HG02623 (cell line): Measurements from ENCODE around the gene ARNT2.

Source experiments
- ATAC-seq: cut with Tn5 transposase; IDR thresholded peaks from one replicate; pipeline ENCODE4 v1.9.1; 2021; ENCODE audit warnings: moderate library complexity; ENCODE audit not compliant: unreplicated experiment

ARNT2 gene

GRCh38 chr15:80441041-80441440 is 36.9 kb downstream of the ARNT2 start:
- no peak for ATAC-seq

DNA sequence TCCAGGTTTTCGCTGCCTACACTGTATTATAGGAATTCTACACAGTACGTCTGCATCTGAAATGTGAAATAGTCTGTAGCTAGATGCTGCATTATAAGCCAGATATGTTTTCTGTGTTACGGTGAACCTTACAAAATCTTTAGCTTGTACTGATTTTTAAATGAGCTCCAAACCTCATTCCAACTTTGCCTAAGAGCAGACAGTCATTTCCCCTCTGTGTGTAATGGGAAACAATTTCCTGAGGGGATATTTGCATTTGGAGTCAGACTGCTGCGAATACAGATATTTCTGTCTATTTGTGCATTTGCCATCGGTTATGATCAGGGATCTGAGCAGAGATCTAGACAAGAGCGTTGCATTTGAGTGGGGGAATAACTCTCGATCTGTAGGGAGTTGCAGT is 37.5 kb downstream of the ARNT2 start:
- ATAC-seq: no peak

DNA sequence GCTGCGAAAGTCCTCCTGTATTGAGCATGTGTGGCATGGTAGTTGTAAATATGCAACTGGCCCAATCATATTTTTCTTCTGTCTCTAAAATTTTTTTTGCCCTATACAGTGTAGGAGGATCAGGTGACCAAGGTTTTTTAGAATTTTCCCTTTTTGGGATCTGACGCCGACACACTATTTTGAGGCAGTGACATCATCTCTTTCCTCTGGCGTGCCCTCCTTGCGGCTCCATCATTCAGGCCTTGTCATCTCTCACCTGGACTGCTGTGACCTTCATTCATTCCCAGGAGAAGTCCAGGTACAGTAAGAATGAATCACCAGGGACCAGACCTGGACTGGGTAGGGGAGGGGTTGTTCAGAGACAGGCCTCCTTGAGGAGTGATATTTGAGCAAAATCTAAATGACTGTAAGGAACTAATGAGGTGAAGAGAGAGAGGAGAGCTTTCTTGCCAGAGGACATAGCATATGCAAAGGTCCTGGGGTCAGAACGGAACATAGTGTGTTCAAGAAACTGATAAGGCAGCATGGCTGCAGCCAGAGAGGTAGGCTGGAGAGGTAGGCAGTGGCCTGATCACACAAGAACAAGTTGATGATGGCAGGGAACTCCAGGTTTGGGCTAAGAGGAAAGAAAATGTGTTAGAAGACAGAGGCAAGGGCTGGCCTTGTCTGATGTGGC is 38.7 kb downstream of the ARNT2 start:
- ATAC-seq: no peak

DNA sequence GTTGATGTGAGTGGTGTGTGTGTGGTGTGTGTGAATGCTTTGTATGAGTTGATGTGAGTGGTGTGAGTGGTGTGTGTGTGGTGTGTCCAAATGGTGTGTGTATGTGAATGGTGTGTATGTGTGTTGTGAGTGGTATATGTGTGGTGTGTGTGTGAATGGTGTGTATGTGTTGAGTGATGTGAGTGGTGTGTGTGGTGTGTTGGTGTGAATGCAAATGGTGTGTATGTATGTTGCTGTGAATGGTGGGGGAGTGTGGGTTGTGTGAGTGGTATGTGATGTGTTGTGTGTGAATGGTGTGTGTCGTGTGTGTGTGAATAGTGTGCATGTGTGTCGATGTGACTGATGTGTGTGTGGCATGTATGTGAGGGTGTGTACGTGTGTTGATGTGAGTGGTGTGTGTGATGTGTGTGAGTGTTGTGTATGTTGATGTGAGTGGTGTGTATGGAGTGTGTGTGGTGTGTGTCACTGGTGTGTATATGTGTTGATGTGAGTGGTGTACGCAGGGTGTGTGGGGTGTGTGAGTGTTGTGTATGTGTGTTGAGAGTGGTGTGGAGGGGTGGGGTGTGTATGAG is 40.6 kb downstream of the ARNT2 start:
- no peak for ATAC-seq

DNA sequence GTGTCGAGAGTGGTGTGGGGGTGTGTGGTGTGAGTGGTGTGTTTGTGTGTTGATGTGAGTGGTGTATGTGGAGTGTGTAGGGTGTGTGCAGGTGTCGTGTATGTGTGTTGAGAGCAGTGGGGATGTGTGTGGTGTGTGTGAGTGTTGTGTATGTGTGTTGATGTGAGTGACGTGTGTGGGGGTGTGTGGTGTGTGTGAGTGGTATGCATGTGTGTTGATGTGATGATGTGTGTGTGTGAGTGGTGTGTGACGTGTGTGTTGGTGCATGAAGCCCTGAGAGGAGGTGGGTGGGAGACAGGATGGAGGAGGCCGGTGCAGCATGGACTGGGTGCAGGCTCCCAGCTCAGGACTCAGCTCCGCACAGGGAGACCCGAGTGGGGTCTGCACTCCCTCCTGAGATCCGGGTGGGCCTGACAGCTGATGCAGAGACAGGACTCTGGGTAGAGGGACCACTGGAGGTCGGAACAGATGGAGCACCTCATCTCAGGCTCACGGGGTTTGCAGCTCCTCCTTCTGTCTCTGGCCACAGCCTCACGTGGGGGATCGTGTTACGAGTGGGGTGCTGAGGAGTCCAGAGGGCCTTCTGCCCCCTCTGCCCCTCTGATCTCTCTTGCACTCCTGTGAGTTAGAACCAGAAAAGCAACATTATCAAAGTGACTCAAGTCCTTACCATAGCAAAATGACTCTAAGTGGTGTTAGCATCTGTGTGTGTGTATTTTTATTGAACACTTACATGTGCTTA is 41.3 kb downstream of the ARNT2 start:
- no peak for ATAC-seq

DNA sequence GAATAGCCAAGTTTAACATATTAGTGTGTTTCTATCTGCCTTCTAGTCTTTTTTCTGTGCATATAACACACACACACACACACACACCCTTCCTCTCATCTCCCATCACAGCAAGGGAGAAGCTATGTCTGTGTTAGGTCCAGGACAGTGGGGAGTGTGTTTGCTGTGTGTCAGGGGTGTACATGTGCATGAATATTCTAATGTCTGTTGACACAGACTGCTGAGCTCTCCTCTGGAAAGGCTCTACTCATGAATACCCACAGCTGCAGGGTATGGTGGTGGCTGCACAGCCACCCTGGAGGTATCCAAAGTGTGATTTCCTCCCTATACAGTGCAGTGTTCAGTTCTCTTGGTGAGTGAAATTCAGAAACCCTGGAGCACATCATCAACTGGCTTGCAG is 42.9 kb downstream of the ARNT2 start:
- ATAC-seq: no peak

DNA sequence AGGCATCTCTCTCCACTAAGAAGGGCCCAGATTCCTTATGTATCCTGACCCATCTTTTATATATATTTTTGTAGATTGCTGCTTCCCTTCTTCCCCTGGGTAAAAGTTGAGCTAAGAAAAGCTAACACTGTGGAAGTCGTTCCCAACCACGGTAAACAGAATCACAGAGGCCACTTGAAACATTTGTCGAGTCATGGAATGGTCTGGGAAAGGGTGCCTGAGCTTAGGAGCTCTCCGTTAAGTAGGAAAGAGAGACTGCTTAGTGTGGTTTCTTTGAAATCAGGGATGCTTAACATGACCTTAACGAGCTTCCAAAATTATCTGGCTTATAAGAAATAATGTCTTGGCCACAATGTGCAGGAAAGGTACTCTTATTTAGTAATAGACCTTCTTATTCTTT is 45.6 kb downstream of the ARNT2 start:
- no peak for ATAC-seq

- no peak for ATAC-seq
Measured at GRCh38 chr15:80450811-80451321, 46.7 kb downstream of the ARNT2 start.

DNA sequence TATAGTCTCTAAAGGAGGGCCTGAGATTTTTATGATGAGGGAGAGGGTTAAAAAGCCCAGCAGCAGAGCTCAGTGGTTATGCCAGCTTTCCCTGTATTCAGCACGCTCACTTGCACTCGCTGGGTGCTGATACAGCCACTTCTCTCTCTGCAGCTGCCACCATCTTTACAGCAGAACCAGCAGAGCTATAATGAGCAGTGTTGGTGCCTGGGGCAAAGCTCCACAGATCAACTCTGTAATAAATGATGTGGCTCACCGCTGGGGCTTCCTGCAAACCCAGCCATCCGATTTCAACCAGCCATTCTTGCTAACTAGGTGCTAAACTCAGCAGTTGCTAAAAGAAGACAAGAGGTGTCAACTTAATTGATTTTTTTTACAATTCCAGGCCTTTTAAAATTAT is 48.0 kb downstream of the ARNT2 start:
- no peak for ATAC-seq

DNA sequence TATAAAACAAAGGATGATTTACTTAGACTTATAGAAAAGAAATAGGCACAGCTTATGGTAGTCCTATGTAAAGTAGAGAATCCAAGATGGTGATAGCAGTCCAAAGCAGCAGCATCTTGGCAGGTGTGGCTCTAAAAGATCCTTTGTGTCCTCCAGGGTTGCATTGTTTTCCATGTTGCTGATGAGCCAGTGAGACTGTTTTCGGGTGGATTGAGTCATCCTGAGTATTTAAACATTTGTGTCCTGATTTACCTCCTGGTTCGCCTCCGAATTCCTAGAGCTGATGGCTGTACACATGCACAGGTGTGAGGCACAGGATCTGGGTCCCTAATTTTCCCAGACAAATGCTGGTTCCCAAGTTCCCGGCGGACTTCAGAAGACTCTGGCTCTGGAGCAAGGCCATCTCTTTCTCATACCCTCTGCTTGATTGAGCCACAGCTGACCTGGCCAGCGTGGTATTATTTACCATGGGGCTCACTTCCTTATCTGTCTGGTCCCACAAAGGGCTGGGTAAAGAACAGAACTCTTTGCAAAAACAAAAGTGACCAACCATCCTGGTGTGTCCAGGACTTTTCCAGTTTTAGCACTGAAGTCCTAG is 51.0 kb downstream of the ARNT2 start:
- no peak for ATAC-seq

GRCh38 chr15:80455668-80456442 is 51.7 kb downstream of the ARNT2 start:
- ATAC-seq: no peak

DNA sequence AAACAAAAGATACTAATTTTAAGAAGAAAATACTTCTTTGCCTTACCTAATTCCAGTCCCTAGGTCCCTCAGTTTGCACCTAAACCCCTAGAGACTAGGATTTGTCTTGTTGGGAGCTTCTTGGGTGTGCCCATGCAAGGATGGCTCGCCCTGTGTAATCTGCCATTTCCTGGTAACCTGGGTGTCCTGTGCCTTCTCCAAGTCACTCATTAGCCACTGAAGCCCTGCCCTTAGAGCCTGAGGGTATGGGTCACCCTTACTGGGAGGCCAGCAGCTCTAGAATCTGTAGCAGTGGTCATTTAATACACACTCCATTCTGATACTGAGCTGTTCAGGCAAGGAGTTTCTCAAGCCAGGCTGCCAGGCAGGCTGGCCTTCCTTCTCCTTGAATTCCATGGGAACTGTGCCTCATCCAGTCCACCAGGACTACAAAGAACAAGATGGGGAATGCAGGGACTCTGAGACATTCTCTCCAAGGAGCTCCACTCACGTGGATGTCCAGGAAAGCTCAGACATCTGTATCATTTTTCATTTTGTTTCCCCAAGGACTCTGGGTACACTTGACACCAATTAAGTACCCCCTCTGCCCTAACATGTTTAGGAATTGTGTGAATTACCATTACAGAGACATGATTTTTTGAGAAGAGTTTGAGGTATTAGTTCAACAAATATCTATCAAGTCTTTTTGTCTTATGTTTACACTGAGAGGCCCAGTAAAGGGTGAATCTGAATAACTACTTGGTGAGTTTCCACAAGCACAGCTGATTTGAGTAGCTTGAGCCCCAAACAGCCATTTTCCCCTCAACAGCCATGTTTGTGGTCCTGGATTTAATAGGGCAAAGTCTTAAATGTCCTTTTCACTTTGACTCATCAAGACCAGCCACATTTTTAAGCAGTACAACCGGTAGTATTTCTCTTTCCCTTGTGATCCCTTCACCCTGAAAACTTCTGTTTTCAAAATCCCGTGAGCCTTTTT is 52.6 kb downstream of the ARNT2 start:
- ATAC-seq: no peak

- ATAC-seq: no peak
Measured at GRCh38 chr15:80457896-80458295, 53.7 kb downstream of the ARNT2 start.

- ATAC-seq: no peak
Measured at GRCh38 chr15:80458580-80458979, 54.4 kb downstream of the ARNT2 start.

DNA sequence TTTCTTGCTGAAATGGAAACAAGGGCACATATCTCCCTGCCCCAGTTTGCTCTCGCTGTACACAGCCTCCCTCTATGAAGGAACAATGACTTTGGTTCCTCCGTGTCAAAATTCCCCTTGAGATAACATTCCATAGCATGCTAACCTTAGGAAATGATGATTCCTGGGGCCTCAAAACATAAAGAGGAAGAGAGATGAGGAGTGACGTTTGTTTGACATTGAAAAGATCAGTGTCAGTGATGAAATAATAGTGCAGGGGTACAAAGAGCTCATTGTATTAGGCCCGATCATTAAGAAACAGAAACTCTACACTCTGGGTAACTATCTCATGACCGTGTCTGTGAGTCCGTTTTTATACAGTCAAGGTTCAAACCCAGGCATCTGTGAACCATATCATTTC is 55.2 kb downstream of the ARNT2 start:
- no peak for ATAC-seq

DNA sequence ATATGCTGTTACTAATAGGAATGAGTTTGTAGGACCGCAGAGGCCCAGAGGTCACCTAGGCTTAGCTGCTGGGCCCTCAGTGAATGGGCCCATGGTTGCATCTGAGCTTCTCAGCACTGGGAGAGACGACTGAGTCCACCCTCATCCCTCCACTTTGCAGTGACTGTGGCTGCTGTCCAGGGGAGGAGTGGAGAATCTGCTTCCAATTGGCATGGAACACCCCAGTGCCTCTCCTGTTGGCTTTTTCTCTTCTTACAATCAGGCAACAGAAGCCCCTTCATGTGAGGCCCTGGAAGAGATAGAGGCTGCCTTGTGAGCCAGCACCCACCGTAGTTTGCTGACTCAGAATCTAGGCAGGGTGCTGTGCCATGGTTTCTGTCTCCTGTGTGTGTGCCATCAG is 55.6 kb downstream of the ARNT2 start:
- no peak for ATAC-seq

DNA sequence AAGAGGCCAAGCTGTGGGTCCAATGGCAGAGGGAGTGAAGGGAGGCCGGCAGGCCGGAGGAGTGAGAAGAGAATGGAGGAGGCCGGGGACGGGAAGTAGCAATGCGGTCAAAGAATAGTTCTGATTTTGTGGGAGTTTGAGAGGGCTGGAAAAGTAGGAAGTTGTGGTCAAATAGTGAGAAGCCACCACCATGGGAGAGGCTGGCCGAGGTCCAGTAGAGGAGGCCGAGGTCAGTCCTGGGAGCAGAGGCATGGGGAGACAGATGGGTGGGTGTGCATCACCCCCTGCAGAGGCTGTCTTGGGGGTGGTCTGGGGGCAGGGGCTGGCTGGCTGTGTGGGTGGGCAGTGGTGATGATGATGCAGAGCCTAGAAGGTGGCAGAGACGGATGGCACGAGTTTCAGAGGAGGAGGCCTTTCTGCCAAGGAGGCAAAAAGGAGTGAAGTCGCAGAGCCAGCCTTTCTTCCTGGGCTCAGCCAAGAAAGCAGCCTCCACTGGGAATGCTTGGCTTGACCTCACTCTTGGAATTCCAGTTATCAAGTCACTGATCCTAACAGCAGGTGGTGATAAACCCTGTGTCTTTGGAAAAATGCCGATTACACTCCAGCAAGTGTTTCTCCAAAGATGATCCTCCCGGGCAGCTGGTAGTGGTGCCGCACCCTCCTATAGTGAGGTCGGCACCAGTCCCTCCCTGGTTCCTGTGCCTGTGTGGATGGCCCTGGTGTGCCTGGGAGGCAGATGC is 57.3 kb downstream of the ARNT2 start:
- ATAC-seq: no peak

- no peak for ATAC-seq
Measured at GRCh38 chr15:80462111-80462510, 57.9 kb downstream of the ARNT2 start.

DNA sequence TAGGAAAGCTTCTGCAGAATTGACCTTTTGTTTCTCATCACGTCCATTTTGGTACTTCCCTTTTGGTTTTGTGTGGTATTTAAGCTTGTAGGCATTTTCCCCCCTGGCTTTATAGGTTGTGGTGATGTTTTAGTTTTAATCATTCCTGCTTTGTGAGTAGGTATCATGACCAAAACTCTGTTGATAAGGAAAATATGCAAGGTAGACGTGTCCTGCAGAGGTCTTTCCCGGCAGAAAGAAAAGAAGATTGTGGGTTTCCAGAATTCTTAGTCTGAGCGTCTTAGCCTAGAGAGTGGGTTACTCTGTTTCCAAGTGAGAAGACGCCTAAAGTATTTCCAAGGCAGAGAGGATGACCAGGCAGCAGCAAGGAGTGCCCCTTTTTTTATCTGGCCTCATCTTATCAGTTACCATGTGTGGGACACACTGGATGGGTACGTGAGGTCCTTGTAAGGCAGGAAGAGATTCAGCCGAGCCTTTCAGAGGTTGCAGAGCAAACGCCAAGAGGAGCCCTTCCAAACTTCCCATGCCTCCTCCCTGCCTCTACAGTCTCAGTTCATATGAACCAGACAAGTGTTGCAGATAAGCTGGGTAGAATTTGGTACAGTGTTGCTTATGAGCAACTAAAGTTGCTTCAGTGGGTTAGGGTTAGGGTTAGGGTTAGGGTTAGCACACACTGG is 58.8 kb downstream of the ARNT2 start:
- ATAC-seq: no peak
